HepG2 (cell line): Measurements from ENCODE around the gene PRR19.

Experiments
- CHD2 ChIP-seq: IDR thresholded peaks from 2 replicates; pipeline ENCODE4 v1.6.1; 2011; ENCODE audit warnings: low read depth, low read length, improper control_type of control experiment
- GATA4 ChIP-seq: sonication (generic); IDR thresholded peaks from 2 replicates; pipeline ENCODE4 v1.6.1; 2016; ENCODE audit warnings: antibody characterized with exemption, low read depth, borderline replicate concordance
- HNRNPLL ChIP-seq: fragments of 200-400 bp; formaldehyde crosslinking; IDR thresholded peaks from 2 replicates; pipeline ENCODE4 v1.6.1; 2017; ENCODE audit warnings: mild to moderate bottlenecking, low read depth, low read length; ENCODE audit not compliant: poor library complexity, severe bottlenecking
- PAX8 ChIP-seq: sonication (generic); formaldehyde crosslinking; IDR thresholded peaks from 2 replicates; pipeline ENCODE4 v1.8.0; 2022; ENCODE audit warnings: mild to moderate bottlenecking, missing genetic modification reagents, borderline replicate concordance
- TBP ChIP-seq: sonication (generic); formaldehyde crosslinking; IDR thresholded peaks from 2 replicates; pipeline ENCODE4 v1.5.0; 2020; ENCODE audit warnings: missing genetic modification reagents

DNA sequence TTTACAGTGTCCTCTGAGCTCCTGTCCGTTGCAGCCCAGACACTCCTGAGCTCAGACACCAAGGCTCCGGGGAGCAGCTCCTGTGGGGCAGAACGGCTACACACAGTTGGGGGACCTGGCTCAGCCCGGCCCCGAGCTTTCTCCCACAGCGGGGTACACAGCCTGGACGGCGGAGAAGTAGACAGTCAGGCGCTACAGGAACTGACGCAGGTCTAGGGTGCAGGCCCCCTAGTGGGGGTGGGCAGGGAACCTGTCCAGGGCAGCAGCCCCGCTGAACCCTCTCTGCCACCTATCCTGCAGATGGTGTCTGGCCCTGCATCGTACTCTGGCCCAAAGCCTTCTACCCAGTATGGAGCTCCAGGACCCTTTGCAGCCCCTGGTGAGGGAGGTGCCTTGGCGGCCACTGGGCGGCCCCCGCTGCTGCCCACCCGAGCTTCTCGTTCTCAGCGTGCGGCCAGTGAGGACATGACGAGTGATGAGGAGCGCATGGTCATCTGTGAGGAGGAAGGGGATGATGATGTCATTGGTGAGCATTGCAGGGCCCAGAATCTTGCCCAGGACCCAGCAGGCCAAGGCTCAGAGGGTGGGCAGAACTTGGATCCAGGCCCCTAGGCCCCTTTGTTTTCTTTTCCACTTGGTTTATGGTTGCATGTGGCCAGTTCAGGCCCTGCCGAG lies 12.9 kb upstream of the PRR19 start:
- TF ChIP-seq TBP (no peak), PAX8 (CRISPR knock-in tag) (no peak), CHD2 (no peak), GATA4 (no peak), HNRNPLL (no peak)
